Activated CD4-positive, CD25-positive, alpha-beta regulatory T cell treated with anti-CD3 and anti-CD28 coated beads, Interleukin-2, amount 50 U/mL, for 24 hours (primary cell): ENCODE measurements around the gene NOTCH3.

Experiments used
- ATAC-seq, 2 donors: fragments of 150-1000 bp; cut with Tn5 transposase; one replicate each; pipeline ENCODE4 v1.10.0; 2021; ENCODE audit warnings: mild to moderate bottlenecking in 1 of 2, moderate library complexity in 1 of 2

NOTCH3 gene

DNA sequence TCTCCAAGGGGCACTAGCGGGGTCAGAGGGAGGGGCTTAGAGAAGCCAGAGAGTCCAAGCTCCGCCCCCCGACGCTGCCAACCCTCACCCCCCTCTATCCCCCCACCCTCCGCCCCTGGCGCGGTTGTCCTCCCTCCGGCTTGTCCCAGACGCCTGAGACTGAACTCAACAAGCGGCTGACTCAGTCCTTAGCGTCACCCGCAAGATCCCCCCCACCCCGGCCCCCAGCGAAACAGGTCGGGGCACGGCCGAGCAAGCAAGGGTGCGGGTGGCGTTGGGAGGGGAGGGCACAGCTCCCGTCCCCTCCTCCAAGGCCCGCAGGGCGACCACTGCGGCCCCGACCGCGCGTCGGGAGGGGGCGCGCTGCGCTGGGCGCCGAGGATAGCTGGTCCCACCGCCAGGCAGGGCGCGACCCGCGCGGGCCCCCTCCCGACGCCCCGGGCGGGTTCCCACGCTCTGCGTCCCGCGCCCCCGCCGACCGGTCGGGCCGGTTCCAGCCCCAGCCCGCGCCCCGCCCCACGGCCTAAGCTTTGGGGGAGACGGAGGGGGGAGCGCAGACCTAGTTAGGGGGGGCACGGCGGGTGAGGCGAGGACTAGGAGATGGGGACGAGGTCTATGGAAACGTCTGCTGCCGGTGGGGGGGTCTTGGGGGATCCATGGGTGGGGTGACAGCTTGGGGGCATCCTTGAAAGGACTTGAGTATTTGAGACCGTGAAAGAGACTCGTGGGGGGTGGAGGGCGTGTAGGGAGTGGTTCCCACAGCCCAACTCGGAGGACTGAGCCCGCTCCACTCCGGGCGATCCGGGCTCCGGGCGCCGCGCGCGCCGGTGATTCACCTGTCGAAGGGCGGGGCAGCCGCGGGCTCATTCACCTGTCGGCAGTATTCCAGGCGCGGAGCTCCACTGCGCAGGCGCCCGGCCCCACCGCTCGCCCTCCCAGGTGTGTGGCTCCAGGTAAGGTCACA lies 5.1 kb downstream of the NOTCH3 start:
- ATAC-seq: peak; percentile 49 to 53

DNA sequence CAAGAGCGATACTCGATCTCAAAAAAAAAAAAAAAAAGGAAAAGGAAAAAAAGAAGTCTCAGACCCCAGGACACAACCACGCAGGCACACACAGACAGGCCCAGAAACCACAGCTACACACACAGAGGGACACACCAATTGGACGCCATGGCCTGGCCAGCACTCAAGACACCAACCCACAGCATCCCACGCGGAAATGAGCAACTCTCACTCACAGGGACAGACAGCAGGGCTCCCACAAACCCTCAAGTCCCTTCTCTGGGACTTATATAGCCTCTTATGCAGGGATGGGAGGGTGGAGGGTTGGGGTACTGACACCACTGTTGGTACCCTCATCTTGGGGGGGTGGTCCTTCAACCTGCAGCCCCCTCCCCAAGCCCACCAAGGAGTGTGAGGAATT lies 5.9 kb downstream of the NOTCH3 start:
- no peak for ATAC-seq

DNA sequence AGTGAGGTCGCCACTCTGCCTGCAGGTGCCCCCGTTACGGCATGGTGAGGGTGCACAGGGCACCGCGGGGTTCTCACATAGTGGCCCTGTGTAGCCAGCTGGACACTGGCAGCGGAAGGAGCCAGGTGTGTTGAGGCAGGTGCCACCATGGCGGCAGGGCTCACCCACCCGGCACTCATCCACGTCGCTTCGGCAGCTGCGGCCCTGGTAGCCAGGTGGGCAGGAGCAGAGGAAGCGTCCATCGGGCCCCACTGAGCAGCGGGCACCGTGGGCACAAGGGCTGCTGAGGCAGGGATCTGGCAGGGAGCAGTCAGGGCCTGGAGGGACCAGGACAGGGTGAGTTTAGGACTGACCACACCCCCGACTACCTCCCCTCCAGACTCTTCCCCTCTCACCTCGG lies 8.8 kb downstream of the NOTCH3 start:
- no peak for ATAC-seq

DNA sequence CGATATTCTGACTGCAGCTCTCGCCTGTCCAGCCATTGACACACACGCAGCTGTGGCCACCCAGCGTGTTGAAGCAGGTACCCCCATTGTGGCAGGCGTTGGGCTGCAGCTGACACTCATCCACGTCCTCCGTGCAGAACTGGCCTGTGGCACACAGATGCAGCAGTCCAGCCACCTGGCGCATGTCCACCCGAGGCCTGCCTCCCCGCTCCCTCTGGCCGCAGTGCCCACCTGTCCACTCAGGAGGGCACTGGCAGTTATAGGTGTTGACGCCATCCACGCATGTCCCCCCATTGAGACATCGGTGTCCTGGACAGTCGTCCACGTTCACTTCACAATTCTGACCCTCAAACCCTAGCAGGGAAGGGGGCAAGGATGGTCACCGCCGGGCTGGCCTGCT lies 9.3 kb downstream of the NOTCH3 start:
- ATAC-seq: no peak

DNA sequence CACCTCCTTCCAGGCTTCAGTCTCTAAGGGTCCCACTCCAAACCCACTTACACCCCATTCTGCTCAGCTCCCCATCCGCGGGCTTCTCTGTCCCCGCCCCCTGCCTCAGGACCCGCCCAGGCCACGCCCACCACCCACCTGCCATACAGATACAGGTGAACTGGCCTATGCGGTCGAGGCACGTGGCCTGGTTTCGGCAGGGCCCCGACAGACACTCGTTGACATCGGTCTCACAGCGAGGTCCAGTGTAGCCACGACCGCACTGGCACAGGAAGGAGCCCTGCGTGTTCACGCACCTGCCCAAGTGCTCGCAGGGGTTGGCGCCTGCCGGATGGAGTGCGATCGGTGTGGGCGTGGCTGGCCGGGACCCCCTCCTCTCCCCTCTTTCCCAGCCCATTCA lies 11.9 kb downstream of the NOTCH3 start:
- ATAC-seq: no peak

DNA sequence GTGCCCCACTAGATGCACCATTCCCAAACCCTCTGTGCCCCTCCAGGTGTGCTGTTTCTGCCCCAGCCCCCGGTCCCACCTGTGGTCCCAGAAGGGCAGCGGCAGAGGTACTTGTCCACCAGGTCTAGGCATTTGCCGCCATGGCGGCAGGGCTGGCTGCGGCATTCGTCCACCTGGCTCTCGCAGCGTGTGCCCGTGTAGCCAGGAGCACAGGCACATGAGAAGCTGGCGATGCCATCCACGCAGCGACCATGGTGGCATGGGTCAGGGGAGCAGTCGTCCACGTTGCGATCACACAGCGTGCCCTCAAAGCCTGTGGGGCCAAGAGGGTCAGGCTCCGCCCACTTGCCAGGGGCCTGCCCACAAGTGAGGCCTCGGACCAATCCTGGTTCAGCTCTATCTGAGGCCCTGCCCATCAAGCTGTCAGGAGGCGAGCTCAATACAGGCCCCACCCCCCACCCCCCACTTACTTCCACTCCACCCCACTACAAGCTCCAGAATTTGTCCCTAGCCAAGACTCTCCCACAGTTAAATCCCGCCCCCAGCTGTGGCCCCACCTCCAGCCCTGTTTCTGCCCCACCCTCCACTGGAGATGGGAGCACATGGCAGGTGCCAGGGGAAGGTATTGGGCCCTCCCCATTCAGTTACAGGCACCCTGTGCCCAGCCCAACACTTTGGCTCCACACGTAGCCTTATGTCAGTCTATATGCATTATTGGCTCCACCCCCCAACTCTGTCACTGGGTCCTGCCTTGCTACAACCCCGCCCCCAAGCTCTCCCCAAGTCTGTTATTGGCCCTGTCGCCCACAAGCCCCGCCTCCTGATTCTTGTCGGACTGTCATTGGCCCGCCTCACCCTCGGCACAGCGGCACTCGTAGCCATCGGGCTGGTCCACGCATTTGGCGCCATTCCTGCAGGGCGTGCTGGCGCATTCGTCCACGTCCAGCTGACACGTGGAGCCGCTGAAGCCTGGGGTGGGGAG lies 13.5 kb downstream of the NOTCH3 start:
- ATAC-seq: no peak

DNA sequence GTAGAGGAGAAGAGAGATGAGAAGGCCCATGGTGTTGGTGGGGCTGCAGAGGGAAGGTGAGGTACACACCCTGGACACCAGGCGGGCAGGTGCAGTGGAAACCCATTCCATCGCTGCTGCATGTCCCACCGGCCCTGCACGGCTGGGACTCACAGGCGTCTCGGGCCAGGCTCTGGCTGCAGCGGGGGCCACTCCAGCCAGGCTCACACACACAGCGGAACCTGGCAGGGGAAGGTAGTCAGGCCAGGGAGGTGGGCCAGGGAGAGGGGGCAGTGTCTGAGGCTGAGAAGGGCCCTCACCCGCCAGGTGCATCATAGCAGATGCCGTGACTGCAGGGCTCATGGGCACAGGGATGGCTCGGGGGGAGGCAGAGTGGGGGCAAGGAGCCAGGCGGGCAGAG lies 15.6 kb downstream of the NOTCH3 start:
- no peak for ATAC-seq

DNA sequence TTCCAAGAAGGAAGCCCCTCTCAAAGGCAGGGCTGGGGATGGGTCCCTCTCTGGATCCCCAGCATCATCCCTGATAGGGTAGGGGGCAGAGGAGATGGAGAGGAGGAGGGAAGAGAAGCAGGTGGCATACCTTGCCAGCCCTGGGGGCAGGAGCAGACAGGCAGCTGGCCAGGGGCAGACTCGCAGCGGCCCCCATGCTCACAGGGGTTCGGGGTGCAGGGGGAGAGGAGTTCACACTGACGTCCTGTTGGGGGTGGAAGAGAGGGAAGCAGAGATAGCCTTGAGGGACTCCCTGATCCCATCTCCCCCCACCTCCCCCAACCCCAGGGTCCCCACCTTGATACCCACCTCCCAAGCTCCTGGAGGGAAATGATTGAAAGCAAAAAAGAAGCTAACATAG lies 16.0 kb downstream of the NOTCH3 start:
- ATAC-seq: no peak

DNA sequence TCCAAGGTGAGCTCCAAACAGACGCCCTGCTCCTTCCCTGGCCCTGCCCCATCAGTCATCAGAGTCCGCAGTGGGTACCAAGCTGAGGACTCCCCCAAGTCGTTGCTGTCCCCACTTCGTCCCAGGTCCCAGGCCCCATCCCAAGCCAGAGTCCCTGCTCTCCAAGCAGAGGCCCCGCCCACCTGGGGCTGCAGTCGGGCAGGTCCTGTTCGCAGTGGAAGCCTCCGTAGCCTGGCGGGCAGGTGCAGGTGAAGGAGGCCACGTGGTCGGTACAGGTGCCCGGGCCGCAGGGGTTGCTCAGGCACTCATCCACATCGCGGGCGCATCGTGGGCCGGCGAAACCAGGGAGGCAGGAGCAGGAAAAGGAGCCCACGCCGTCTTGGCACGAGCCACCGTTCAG lies 19.4 kb downstream of the NOTCH3 start:
- no peak for ATAC-seq

DNA sequence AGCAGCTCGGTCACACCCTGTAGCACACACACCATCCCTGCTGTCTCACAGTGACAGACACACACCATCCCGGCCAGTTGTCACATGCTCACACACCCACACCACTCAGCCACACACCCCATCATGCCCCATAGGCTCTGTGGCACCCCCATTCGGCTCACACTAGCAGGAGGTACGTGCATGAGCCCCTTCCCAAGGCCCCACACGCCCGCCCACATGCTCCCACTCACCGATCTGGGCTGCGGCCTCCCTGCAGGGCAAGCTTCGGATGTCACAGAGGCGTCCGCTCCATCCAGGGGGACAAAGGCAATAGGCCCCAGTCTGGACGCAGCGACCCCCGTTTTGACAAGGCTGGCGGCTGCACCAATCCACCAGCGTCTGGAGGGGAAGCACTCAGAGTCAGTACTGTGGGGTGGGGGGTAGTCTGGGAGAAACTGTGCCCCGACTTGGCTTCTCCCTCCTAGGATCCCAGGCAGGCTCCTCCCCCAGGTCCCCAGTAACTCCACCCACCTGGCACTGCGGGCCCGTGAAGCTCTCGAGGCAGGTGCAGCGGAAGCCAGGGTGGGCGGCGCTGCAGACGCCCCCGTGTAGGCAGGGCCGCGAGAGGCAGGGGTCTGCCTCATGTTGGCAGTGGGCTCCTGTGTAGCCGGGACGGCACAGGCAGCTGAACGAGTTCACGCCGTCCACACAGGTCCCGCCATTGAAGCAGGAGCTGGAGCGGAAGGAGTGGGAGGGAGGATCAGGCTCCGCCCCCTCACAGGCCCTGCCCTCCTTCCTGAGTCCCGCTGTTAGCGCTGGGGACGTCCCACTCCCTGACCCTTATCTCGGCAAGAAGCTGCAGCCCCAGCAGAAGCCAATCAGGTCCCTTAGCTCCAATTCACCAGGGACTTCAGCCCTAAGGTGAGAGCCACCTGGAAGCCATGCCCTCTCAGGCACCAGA lies 20.1 kb downstream of the NOTCH3 start:
- no peak for ATAC-seq

DNA sequence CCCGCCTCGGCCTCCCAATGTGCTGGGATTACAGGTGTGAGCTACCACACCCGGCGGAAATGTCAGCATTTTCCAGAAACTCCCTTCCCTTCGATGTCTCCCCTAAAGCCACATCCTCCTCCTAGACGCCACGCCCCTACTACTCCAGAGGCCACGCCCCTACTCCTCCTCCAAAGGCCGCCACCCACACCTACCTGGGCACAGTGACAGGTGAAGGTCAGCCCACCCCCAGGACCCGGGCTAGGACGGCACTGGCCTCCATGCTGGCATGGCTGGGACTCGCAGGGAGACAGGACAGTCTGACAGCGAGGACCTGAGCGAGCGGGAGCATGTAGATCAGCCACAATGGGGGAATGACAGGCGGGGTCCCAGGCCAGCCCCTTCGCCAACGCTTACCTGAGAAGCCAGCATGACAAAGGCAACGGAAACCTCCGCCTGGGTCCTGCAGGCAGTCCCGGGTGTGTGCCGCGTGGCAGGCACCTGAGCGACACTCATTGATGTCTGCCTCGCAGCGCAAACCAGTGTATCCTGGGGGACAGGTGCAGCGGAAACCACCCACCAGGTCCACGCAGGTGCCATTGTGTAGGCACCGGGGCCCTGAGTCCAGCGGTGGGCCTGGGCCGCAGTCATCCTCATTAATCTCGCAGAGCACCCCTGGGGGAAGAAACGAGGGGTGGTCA lies 22.0 kb downstream of the NOTCH3 start:
- ATAC-seq: no peak

DNA sequence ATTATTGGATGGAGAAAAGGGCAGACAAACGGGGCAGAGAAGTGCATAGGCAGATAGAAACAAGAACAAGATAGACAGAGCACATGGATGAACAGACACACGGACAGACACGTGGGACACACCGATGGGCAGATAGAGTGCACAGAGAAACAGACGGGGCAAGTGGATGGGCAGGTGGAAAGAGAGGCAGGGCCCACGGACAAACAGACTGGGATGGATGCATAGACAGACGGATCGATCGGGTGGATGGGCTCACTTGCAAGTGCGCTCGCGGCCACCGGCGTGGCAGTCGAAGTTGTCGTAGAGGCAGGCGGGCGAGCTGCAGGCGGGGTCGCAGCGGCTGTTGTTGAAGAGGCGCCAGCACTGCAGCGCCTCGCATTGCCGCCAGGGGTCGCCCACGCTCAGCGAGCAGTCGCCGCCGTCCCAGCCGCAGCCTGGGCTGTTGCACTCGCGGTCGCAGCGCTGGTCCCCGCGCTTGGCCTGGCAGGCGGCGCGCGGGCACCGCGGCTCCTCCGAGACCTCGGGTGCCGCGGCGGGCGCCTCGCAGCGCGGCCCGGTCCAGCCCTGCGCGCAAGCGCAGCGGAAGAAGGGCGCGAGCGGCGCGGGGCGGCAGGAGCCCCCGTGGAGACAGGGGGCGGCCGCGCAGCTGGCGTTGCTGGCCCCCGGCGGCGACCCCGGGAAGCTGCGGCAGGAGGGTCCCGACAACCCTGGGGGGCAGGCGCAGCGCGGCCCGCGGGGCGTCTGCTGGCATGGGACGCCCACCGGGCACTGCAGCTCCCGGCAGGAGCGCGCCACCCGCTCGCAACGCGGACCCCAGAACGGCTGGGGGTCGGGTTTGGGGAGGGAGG lies 23.3 kb downstream of the NOTCH3 start:
- peak; percentile 93 to 94 for ATAC-seq

DNA sequence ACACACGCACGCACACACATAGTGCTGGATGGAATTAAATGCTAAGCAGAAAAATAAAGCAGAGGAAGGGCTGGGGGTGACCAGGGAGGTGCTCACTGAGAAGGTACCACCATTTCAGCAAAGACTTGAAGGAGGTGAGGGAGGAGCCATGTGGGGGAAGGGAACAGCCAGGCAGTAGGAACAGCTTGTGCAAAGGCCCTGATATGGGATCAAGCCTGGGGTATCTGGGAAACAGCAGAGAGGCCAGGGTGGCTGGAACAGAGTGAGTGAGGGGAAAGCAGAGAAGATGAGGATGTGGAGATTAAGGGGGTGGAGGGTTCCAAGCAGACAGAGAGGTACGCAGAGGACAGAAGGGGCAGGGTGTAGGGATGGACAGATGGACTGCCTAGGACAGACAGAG lies 25.2 kb downstream of the NOTCH3 start:
- ATAC-seq: no peak

DNA sequence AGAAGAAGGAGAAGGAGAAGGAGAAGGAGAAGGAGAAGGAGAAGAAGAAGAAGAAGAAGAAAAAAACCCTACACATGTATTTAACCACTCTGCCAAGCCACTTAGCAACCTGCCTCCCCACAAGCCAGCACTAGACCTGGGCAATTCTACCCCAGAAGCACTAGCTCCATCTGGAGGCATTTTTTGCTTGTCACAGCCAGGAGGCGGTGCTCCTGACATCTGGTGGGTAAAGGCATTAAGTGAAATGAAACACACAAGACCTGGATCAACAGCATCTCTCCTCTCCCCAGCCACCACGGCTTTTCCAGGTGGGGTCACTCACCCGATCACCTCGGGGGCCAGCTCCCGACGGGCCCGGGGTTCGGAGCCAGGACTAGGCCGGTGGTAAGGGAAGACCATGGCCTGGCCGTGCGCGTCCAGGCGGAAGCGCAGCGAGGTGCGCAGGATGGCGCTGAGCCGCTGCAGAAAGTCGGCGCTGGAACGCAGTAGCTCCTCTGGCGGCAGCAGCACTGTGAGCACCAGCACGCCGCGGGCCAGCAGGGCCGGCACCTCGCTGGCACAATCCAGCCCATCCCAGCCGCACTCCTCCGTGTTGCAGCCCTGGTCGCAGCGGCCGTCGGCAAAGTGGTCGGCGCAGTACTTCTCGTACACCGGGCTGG lies 26.9 kb downstream of the NOTCH3 start:
- ATAC-seq: no peak

DNA sequence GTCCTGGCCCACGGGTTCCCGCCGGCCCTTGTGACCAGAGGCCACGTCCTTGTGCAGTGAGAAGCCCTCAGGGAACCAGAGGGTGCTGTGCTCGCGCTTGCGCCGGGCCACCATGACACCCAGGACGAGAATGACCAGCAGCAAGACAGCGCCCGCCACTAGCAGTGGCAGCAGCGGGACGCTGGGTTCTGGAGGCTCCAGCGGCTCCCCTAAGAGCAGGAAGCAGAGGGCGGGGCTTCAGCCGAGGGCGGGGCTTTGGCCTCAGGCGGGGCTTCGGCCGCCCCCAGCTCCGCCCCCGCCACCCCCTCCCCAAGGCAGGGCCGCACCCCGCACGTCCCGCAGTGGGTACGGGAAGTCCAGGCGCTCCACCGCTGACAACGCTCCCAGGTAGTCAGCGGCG lies 30.4 kb downstream of the NOTCH3 start:
- no peak for ATAC-seq

DNA sequence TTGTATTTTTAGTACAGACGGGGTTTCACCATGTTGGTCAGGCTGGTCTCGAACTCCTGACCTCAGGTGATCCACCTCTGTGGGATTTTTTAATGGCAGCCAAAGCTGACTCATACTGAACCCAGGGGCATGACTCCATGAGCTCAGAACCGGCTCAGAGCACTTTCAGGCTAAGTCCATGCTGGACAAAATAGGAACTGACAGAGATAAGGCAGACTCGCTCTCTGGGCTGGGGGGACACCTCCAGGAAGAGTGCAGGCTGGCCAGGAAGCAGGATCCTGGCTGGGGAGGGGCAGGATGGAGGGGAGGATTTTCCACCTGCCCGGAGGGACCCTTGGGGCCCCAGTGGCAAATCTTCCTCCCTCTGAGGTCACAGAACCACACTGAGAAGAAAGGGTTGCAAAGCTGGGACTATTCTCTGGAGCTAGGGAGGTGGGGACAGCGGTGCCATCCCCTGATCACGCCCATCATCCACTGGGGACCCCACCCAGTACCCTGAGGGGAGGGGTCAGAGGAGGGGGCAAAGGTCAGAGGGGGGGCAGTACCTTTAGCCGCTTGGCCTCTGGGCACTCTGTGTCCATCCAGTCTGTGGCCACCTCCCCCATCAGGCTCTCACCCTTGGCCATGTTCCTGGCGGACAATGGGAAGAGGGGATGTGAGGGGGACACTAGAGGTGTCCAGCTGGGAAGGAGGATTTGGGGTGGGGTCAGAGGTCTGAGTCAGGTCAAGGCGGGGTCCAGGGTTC lies 31.1 kb downstream of the NOTCH3 start:
- ATAC-seq: no peak

DNA sequence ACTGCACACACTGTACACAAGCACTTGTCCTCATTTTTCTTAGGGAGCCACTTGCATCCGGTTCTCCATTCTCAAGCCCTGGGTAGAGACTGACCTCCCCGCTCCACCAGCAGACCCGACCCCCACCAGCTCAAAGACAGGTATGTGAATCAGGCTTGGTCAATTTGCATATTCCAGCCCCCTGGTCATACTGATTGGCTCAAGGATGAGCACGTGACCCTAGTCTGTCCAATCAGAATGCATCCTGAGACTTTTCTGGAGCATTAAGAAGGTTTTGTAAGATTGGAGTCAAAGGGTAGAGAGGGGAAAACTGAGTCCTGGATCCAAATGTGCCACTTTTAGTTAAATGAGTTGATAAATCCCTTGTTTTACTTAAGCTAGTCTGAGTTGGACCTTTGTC lies 34.1 kb downstream of the NOTCH3 start:
- ATAC-seq: no peak

DNA sequence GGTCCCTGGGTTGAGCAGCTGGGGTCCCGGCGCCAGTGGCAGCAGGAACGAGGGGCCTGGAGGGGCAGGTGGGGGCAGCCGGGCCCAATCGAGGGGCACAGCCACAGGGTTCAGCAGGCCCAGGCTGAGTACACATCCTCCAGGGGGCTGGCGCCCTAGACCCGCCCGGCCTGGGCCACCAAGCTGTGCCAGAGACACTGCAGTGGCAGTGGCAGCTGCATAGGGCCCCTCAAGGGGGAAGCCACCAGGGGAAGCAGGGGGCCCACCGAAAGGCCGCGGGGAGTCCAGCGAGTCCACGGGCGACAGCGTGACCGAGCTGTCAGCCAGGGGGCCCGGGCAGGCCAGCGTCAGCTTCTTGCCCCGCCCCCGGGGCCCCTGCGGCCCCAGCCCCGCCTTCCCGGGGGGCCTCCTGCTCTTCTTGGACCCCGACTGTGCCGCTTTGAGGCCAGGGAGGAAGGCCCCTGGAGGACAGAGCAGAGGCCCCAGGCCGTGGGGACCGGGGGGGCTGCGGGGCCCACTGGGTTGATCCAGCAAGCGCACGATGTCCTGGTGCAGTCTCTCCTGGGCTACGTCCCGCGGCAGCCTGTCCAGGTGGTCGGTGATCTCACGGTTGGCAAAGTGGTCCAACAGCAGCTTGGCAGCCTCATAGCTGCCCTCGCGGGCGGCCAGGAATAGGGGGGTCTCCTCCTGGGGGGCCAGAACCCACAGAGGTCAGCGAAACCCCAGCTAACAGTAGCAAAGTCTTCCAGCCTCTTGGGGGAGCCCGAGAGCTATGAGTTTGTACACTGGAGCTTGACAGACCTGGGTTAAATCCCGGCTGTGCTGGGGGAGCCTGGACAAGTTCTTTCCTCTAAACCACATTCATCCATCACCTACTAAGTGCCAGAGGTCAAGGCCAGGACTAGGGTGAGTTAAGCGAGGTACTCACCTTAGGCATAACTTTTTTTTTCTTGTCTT lies 39.5 kb downstream of the NOTCH3 start:
- ATAC-seq: no peak
